Measurements from ENCODE around the gene ATP10B.
A peak's percentile ranks its signal among the peaks of the same experiment; 100 is the strongest.

The ATP10B gene

DNA sequence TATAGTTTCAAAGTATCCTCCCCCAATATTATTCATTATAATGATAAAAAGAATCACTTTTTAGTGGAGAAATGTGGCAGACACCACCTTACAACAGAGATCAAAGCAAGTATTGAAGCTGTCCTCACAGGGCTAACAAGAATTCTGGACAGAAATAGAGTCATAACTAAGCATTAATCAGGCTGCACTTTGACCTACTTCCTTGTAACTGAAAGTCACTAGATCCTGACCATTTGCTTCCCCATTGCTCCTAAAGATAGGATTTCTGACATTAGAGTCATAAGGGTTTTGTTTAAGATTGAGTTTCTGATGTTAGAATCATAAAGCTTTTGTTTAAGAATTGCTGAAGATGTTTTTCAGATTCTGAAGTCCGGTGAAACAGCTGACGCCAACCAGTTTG, 159.7 kb downstream of the ATP10B start:
- no peak for DNase-seq (ENCODE audit: low read depth)
- TF ChIP-seq, protein P1, sequence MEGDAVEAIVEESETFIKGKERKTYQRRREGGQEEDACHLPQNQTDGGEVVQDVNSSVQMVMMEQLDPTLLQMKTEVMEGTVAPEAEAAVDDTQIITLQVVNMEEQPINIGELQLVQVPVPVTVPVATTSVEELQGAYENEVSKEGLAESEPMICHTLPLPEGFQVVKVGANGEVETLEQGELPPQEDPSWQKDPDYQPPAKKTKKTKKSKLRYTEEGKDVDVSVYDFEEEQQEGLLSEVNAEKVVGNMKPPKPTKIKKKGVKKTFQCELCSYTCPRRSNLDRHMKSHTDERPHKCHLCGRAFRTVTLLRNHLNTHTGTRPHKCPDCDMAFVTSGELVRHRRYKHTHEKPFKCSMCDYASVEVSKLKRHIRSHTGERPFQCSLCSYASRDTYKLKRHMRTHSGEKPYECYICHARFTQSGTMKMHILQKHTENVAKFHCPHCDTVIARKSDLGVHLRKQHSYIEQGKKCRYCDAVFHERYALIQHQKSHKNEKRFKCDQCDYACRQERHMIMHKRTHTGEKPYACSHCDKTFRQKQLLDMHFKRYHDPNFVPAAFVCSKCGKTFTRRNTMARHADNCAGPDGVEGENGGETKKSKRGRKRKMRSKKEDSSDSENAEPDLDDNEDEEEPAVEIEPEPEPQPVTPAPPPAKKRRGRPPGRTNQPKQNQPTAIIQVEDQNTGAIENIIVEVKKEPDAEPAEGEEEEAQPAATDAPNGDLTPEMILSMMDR (conservative IDR thresholded peaks at IDR 0.05; ENCODE audit: low read depth, low read length), result no peak
- H3K4me3 ChIP-seq (ENCODE audit: low read length), result no peak overlapping the region

GRCh38 chr5:160685695-160686094, 166.3 kb downstream of the ATP10B start:
- DNase-seq (ENCODE audit: low read depth), result no peak
- TF ChIP-seq, protein P1 (conservative IDR thresholded peaks at IDR 0.05; ENCODE audit: low read depth, low read length), result peak; percentile 45
- H3K4me3 ChIP-seq (ENCODE audit: low read length), result no peak overlapping the region

GRCh38 chr5:160685219-160685618, 166.8 kb downstream of the ATP10B start:
- H3K4me3 ChIP-seq (ENCODE audit: low read length), result no peak overlapping the region
- TF ChIP-seq, protein P1 (conservative IDR thresholded peaks at IDR 0.05; ENCODE audit: low read depth, low read length), result no peak
- no peak for DNase-seq (ENCODE audit: low read depth)

DNA sequence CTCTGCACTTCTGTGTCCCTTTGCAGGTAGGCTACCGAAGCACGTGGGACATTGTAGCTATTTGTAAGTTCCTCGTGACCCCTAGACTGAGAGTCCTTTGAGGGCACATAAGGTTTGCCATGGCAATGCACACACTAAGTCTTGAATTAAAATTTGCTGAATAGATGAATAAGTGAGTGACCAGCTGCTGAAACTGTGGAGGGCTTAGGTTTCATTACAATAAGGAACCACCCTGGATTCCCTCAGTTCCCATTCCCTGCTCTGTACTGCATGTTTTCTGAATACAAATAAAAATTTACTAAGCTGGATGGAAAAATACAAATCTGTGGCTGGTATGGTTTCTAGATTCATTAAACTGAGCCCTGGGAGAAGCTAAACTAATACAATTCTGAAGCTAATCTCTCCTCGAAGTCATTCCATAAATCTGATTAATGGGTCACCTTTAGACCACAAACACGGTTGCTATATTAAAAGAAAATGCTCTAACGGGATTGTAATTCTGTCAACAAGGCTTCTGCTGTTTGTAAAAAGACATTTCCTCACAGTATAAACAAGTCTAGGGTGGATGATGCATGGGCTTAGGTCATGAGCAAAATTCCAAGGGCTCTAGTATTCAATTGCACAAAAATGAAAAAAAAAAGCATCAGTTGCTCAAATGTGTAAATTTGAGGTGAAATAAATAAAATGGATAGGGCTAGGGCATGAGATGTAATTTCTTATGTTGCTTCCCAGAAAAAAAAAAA, 172.3 kb downstream of the ATP10B start:
- TF ChIP-seq, protein P1 (conservative IDR thresholded peaks at IDR 0.05; ENCODE audit: low read depth, low read length), result no peak
- DNase-seq (ENCODE audit: low read depth), result no peak

GRCh38 chr5:160675988-160676387, 176.0 kb downstream of the ATP10B start:
- TF ChIP-seq, protein P1 (conservative IDR thresholded peaks at IDR 0.05; ENCODE audit: low read depth, low read length), result no peak
- H3K4me3 ChIP-seq (ENCODE audit: low read length), result no peak overlapping the region
- DNase-seq (ENCODE audit: low read depth), result no peak

More for the DNA sequence above, 172.3 kb downstream of the ATP10B start:
- no peak overlapping the region for H3K4me3 ChIP-seq (ENCODE audit: low read length)

DNA sequence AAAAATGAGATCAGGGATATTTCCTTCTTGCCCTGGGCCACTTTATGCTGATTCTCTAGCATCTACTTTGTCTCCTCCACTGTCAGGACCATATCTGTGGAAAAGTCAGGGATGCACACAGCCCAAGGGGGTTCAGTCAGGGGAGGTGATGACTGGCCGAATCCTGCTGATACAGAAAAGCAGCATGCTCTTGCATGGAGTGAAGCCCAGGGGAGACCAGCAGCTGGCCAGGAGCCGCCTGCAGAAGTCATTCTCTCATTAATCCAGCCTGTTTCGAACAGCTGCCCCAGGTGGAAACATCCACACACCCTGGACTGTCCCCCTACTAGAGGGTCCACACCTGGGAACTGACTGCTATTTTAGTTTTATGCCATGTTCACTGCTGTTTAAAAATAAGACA, 177.1 kb downstream of the ATP10B start:
- DNase-seq (ENCODE audit: low read depth), result no peak
- TF ChIP-seq, protein P1 (conservative IDR thresholded peaks at IDR 0.05; ENCODE audit: low read depth, low read length), result no peak
- no peak overlapping the region for H3K4me3 ChIP-seq (ENCODE audit: low read length)

DNA sequence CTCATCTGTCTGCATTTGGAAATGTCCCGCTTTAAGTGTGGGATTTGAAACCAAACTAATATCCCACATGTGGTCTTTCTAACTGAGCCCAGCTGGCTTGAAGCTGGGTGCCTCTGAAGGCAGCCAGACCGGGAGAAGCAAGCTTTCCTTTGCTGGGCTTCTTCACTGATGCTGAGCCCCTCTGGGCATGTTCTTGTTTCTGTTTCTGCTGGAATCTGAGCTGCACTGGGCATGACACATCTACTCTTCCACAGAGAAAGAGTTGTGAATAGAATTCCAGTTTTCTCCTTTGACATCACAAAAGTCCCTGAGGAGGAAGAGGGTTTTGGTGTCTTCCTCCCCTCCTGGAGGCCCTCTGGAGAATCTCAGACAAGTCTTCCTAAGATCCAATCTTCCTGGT, 179.5 kb downstream of the ATP10B start:
- no peak for DNase-seq (ENCODE audit: low read depth)
- H3K4me3 ChIP-seq (ENCODE audit: low read length), result no peak overlapping the region
- TF ChIP-seq, protein P1 (conservative IDR thresholded peaks at IDR 0.05; ENCODE audit: low read depth, low read length), result no peak
